Neuronal stem cell (in vitro differentiated cells): Measurements from ENCODE around the gene NUMA1.
A peak's percentile ranks its signal among the peaks of the same experiment; 100 is the strongest.

Experiments used
- DNase-seq: peaks from one replicate; pipeline ENCODE4 v3.0.0-alpha.2; 2013; ENCODE audit warnings: low spot score
- H2AFZ ChIP-seq: one replicate; pipeline ENCODE4 v1.6.1; 2013; ENCODE audit warnings: mild to moderate bottlenecking, low read length, inconsistent platforms
- H2AK5ac ChIP-seq: 2 replicates; pipeline ENCODE4 v1.6.1; 2013; ENCODE audit warnings: low read depth, mild to moderate bottlenecking, inconsistent platforms, low read length, moderate library complexity, mixed read lengths
- H2BK120ac ChIP-seq: 2 replicates; pipeline ENCODE4 v1.6.1; 2013; ENCODE audit warnings: low read depth, mild to moderate bottlenecking, inconsistent platforms, low read length, moderate library complexity, mixed read lengths
- H2BK12ac ChIP-seq: one replicate; pipeline ENCODE4 v1.6.1; 2013; ENCODE audit warnings: low read length, inconsistent platforms
- H2BK15ac ChIP-seq: 2 replicates; pipeline ENCODE4 v1.6.1; 2013; ENCODE audit warnings: mild to moderate bottlenecking, low read length, inconsistent platforms, mixed read lengths
- H2BK5ac ChIP-seq: one replicate; pipeline ENCODE4 v1.6.1; 2013; ENCODE audit warnings: inconsistent platforms, mild to moderate bottlenecking, low read length, moderate library complexity
- H3K14ac ChIP-seq: one replicate; pipeline ENCODE4 v1.6.1; 2013; ENCODE audit warnings: low read length, inconsistent platforms
- H3K18ac ChIP-seq: 2 replicates; pipeline ENCODE4 v1.6.1; 2013; ENCODE audit warnings: low read length, inconsistent platforms
- H3K23ac ChIP-seq: 2 replicates; pipeline ENCODE4 v1.6.1; 2013; ENCODE audit warnings: low read depth, mild to moderate bottlenecking, mixed read lengths, low read length, inconsistent platforms; ENCODE audit not compliant: poor library complexity
- H3K27ac ChIP-seq: replicated peaks from 3 replicates; pipeline ENCODE4 v1.5.1; 2013; ENCODE audit warnings: low read length, inconsistent platforms
- H3K27me3 ChIP-seq, 3 experiments: 2 replicates each; pipeline ENCODE4 v1.6.1; 2013; ENCODE audit warnings: low read length in 3 of 3, mild to moderate bottlenecking in 2 of 3, inconsistent platforms in 1 of 3, low read depth in 1 of 3, mixed read lengths in 1 of 3, moderate library complexity in 1 of 3; ENCODE audit not compliant: control insufficient read depth in 3 of 3, insufficient read depth in 3 of 3
- H3K36me3 ChIP-seq, 2 donors: replicated peaks in 1 of 2; 2 replicates each; pipeline ENCODE4 v1.6.1; 2013; ENCODE audit warnings: low read length in 2 of 2; ENCODE audit not compliant: control insufficient read depth in 2 of 2, insufficient read depth in 2 of 2
- H3K4ac ChIP-seq: 2 replicates; pipeline ENCODE4 v1.6.1; 2013; ENCODE audit warnings: inconsistent platforms, mild to moderate bottlenecking, low read length, moderate library complexity
- H3K4me1 ChIP-seq, 2 donors: 1 replicate in 1 of 2; 2 replicates in 1 of 2; pipeline ENCODE4 v1.6.1; 2013; ENCODE audit warnings: low read length in 2 of 2, low read depth in 1 of 2; ENCODE audit not compliant: control insufficient read depth in 2 of 2, insufficient read depth in 1 of 2
- H3K4me2 ChIP-seq: one replicate; pipeline ENCODE4 v1.6.1; 2013; ENCODE audit warnings: mild to moderate bottlenecking, low read length, inconsistent platforms; ENCODE audit not compliant: insufficient read depth, poor library complexity, severe bottlenecking
- H3K4me3 ChIP-seq, 2 donors: 2 replicates each; pipeline ENCODE4 v1.5.1; 2013; ENCODE audit warnings: low read length in 2 of 2, mild to moderate bottlenecking in 2 of 2, inconsistent platforms in 1 of 2, moderate library complexity in 1 of 2
- H3K79me1 ChIP-seq: one replicate; pipeline ENCODE4 v1.6.1; 2013; ENCODE audit warnings: low read depth, mild to moderate bottlenecking, inconsistent platforms, low read length, moderate library complexity
- H3K9ac ChIP-seq: one replicate; pipeline ENCODE4 v1.6.1; 2013; ENCODE audit warnings: mild to moderate bottlenecking, low read depth, low read length, inconsistent platforms; ENCODE audit not compliant: poor library complexity
- H3K9me3 ChIP-seq, 2 donors: replicated peaks in 1 of 2; 2 replicates each; pipeline versions ENCODE3 to v1.6.1; 2013; ENCODE audit warnings: low read length in 2 of 2, mild to moderate bottlenecking in 2 of 2, inconsistent platforms in 1 of 2, low read depth in 1 of 2, mixed read lengths in 1 of 2, moderate library complexity in 1 of 2; ENCODE audit not compliant: control insufficient read depth in 2 of 2, insufficient read depth in 1 of 2
- H4K8ac ChIP-seq: one replicate; pipeline ENCODE4 v1.6.1; 2013; ENCODE audit warnings: low read depth, mild to moderate bottlenecking, inconsistent platforms, low read length, moderate library complexity
- H4K91ac ChIP-seq: one replicate; pipeline ENCODE4 v1.6.1; 2013; ENCODE audit warnings: low read length, low read depth, mild to moderate bottlenecking, inconsistent platforms; ENCODE audit not compliant: poor library complexity
- WGBS, 2 donors: extraction: QIAGEN DNeasy Blood & Tissue Kit; methylation state at CpG; one replicate each; pipeline ENCODE4 v1.1.7; 2013; ENCODE audit warnings: missing lambda C conversion rate in 2 of 2, mixed read lengths in 1 of 2; ENCODE audit not compliant: insufficient read length in 2 of 2, insufficient replicate concordance in 1 of 2; ENCODE audit errors: extremely low coverage in 2 of 2; 5-methylcytosine and 5-hydroxymethylcytosine counted together

The NUMA1 gene

DNA sequence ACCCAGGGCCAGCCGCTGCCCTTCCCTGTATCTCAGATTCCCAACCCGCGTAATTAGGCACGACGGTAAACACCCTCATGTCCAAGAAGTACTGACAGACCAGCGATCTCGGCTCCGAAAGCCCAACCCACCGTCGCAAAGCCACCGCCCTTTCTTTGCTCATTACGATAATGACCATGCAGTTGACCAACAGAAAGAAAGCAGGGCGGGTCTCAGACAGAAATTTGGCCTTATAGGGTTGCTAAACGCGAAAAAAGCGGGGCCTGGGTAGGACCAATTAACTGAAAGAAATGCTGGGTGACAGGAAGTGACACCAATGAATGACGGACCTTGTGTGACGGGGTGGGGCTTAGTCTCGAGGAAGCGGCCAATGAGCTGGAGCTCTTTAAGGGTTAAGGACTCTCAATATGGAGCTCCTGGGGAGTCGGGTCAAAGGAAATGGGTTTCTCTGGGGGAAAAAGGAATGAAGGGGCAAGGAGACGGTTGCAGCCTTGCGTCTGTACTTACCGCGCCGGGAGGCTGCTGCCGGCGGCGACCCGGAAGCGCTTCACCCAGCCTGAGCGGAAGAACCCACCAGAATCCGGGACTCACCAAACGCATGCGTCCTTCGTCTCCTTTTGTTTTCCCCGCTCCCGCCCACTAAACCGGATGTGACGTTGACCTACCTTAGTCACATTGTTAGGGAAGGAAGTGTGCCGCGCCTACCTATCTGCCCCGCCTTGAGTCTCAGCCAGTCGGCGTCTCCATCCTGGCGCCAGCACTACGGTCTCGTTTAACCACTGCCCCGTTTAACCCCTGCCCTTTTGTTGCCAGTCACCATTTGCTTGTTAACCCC is 32.0 kb upstream of the NUMA1 start, which contains the start of gene ANAPC15:
Gene ANAPC15 (minus strand): TSS at position 553 of the 835 bp plus-strand sequence. CDS start 1,419 bp downstream, outside the sequence.
- Histone ChIP-seq H4K8ac (peak within 1 kb of the TSS; percentile 43), H3K9ac (peak within 1 kb of the TSS; percentile 73), H3K4ac (no peak within 1 kb of the TSS), H3K14ac (no peak within 1 kb of the TSS), H3K9me3 (no peaks in the 10 kb centered on the region), H2BK120ac (no peak within 1 kb of the TSS), H3K36me3 (peaks cover 5 to 20% of the 10 kb centered on the region in 2 donors), H2BK5ac (peak within 1 kb of the TSS; percentile 87), H2AK5ac (no peak within 1 kb of the TSS), H3K23ac (peak within 1 kb of the TSS; percentile 77), H4K91ac (no peak within 1 kb of the TSS), H2BK12ac (no peak within 1 kb of the TSS), H2BK15ac (no peak within 1 kb of the TSS), H3K4me3 (peak within 1 kb of the TSS; percentile 57 to 90), H2AFZ (peak within 1 kb of the TSS; percentile 87), H3K27ac (peak within 1 kb of the TSS; percentile 94), H3K4me1 (peaks cover 0 to 6% of the 10 kb centered on the region in 2 donors), H3K4me2 (peak within 1 kb of the TSS; percentile 77), H3K18ac (peak within 1 kb of the TSS; percentile 93), H3K79me1 (peaks cover 2% of the 10 kb centered on the region), H3K27me3 (no peaks in the 10 kb centered on the region)
- peak; percentile 98 for DNase-seq
- no CpG with 5 or more reads among the region's 49 CpGs for WGBS, 2 donors

DNA sequence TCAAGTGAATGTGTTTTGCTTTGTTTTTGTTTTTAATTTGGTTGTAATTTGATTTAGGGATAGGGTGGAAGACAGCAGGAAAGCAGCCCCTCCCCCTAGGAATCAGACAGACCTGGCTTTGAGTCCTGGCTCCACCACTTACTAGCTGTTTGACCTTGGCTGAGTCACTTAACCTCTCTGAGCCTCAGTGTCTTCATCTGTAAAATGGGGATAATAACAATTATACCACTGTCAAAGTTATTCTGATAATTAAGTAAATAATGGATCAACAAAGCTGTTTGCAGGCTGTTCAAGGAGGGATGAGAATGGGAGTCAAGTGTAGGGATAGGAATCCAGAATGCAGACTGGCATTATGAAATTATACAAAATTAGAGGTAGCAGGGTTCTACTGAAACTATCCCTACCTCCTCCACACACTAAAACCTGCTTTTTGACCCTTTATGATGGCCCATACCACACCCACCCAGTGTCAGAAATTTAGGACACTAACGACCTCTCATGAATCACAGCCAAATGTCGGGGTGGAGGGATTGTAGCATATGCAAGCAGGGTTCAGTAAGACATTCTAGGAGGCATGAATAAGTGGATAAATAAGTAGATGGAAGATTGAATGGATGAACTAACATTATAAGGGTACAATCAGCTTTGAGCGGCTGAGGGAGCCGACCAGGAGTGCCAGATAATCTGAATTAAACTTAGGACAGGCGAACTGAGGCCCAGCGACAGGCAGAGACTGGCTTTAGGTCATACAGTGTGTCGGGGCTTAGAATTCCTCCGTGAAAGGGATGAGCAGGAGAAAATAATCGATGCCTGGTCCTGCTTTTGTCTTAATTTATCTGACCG is 31.2 kb upstream of the NUMA1 start:
- no CpG with 5 or more reads among the region's 10 CpGs for WGBS, 2 donors
- H4K91ac ChIP-seq: no peak overlapping the region
- peak overlapping the region; percentile 73 for H3K9ac ChIP-seq
- H4K8ac ChIP-seq: peak overlapping the region; percentile 29
- peaks cover 2% of the 10 kb centered on the region for H3K79me1 ChIP-seq
- H3K27me3 ChIP-seq: no peaks in the 10 kb centered on the region
- H2AFZ ChIP-seq: peak overlapping the region; percentile 50
- peak overlapping the region; percentile 57 to 90 for H3K4me3 ChIP-seq
- H3K18ac ChIP-seq: peak overlapping the region; percentile 1
- no peak overlapping the region for H2BK15ac ChIP-seq
- H3K4me2 ChIP-seq: peak overlapping the region; percentile 77
- H3K27ac ChIP-seq: peak overlapping the region; percentile 45
- DNase-seq: no peak
- H3K9me3 ChIP-seq: no peaks in the 10 kb centered on the region
- no peak overlapping the region for H2BK120ac ChIP-seq
- no peak overlapping the region for H3K4ac ChIP-seq
- peaks cover 6 to 20% of the 10 kb centered on the region in 2 donors for H3K36me3 ChIP-seq
- H3K4me1 ChIP-seq: peaks cover 0 to 6% of the 10 kb centered on the region in 2 donors
- H2BK12ac ChIP-seq: no peak overlapping the region
- H3K23ac ChIP-seq: no peak overlapping the region
- H2AK5ac ChIP-seq: peak overlapping the region; percentile 6
- no peak overlapping the region for H3K14ac ChIP-seq
- peak overlapping the region; percentile 46 for H2BK5ac ChIP-seq

DNA sequence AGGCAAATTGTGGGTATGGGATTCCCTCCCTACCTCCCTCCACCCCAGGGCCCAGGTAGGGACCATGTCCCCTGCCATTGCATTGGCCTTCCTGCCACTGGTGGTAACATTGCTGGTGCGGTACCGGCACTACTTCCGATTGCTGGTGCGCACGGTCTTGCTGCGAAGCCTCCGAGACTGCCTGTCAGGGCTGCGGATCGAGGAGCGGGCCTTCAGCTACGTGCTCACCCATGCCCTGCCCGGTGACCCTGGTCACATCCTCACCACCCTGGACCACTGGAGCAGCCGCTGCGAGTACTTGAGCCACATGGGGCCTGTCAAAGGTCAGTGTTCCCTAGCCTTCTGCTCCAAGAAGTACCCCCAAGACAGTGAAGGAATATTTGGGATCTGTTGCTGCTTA is 25.5 kb upstream of the NUMA1 start, which contains the start of gene TOMT:
Gene TOMT (plus strand): TSS at position 37 of the 400 bp plus-strand sequence. CDS start 28 bp downstream, at position 65.
- DNase-seq: no peak
- Histone ChIP-seq H2AFZ (no peak within 1 kb of the TSS), H3K9ac (no peak within 1 kb of the TSS), H2BK15ac (no peak within 1 kb of the TSS), H3K27ac (no peak within 1 kb of the TSS), H3K4me3 (no peak within 1 kb of the TSS), H3K14ac (no peak within 1 kb of the TSS), H3K79me1 (peaks cover 4% of the 10 kb centered on the region), H2BK120ac (no peak within 1 kb of the TSS), H3K23ac (no peak within 1 kb of the TSS), H3K36me3 (peaks cover 8 to 32% of the 10 kb centered on the region in 2 donors), H4K91ac (no peak within 1 kb of the TSS), H4K8ac (no peak within 1 kb of the TSS), H2BK12ac (no peak within 1 kb of the TSS), H3K9me3 (no peaks in the 10 kb centered on the region), H3K4me1 (peaks cover 9 to 11% of the 10 kb centered on the region in 2 donors), H3K18ac (no peak within 1 kb of the TSS), H3K4ac (no peak within 1 kb of the TSS), H3K27me3 (no peaks in the 10 kb centered on the region), H2AK5ac (peak within 1 kb of the TSS; percentile 51), H2BK5ac (no peak within 1 kb of the TSS), H3K4me2 (no peak within 1 kb of the TSS)
- no CpG with 5 or more reads among the region's 14 CpGs for WGBS, 2 donors
